GM19238 (cell line): ENCODE results near the gene B4GALNT1.
"Not testable (repeated sequence)": the region's sequence is repeated elsewhere in the genome, so short reads cannot be mapped to it uniquely, and the experiment has no call there.

Experiments
- DNase-seq: peaks from one replicate; pipeline ENCODE4 v3.0.0; 2011; ENCODE audit warnings: low spot score; ENCODE audit not compliant: insufficient read length

The B4GALNT1 gene

GRCh38 chr12:57638096-57638495 lies 5.1 kb upstream of the B4GALNT1 start:
- no peak for DNase-seq

- no peak for DNase-seq
Observed at GRCh38 chr12:57637364-57637763, 4.4 kb upstream of the B4GALNT1 start.

GRCh38 chr12:57636731-57637130 lies 3.7 kb upstream of the B4GALNT1 start:
- not testable (repeated sequence) for DNase-seq

GRCh38 chr12:57632073-57632957 lies 686 bp downstream of the B4GALNT1 start:
- no peak for DNase-seq

- DNase-seq = no peak
Observed at GRCh38 chr12:57631566-57632072, 1.4 kb downstream of the B4GALNT1 start.

GRCh38 chr12:57630891-57631433 lies 2.0 kb downstream of the B4GALNT1 start:
- no peak for DNase-seq

GRCh38 chr12:57629897-57630471 lies 3.0 kb downstream of the B4GALNT1 start:
- no peak for DNase-seq

GRCh38 chr12:57628280-57629191 lies 4.5 kb downstream of the B4GALNT1 start:
- no peak for DNase-seq

- no peak for DNase-seq
Observed at GRCh38 chr12:57627501-57628279, 5.3 kb downstream of the B4GALNT1 start.

- DNase-seq = no peak
Observed at GRCh38 chr12:57626921-57627445, 6.0 kb downstream of the B4GALNT1 start.

- DNase-seq = no peak
Observed at GRCh38 chr12:57626111-57626920, 6.7 kb downstream of the B4GALNT1 start.

- no peak for DNase-seq
Observed at GRCh38 chr12:57625261-57626032, 7.6 kb downstream of the B4GALNT1 start.

- DNase-seq = no peak
Observed at GRCh38 chr12:57624441-57625220, 8.4 kb downstream of the B4GALNT1 start.

GRCh38 chr12:57623811-57624390 lies 9.1 kb downstream of the B4GALNT1 start:
- no peak for DNase-seq

GRCh38 chr12:57623385-57623784 lies 9.6 kb downstream of the B4GALNT1 start:
- no peak for DNase-seq

- no peak for DNase-seq
Observed at GRCh38 chr12:57622293-57623245, 10.4 kb downstream of the B4GALNT1 start.
